ENCODE data around the gene FBRSL1. TPM values are rescaled to one million over a fixed set of nuclear protein-coding genes. Genes with fewer than 3 reads are reported as not detected.

Gene FBRSL1
- total and polyA plus RNA-seq, 9 of the 15 experiments (the other 6 are each of a cell fraction or from before 2014, with no cell fraction given) = 0.24 to 129 (median 7.3) TPM

- no peak overlapping the region for H3K4me3 ChIP-seq
- no peaks in the 10 kb centered on the region for H3K79me2 ChIP-seq (ENCODE audit: control insufficient read depth, insufficient read depth, low read length)
- DNase-seq (ENCODE audit: extremely low read depth in 1 of 4, low spot score in 3 of 4) (no peak), ATAC-seq (no peak), FAIRE-seq (no peak)
- TF ChIP-seq ZNF212 (CRISPR knock-in tag; IDR thresholded peaks at IDR 0.05) = no peak
- no peak for TF ChIP-seq CTCF (IDR thresholded peaks at IDR 0.05 in 2 of 3, conservative IDR thresholded peaks at IDR 0.05 in 1 of 3; ENCODE audit: insufficient read depth in 2 of 3, low read depth in 1 of 3, low read length in 3 of 3)
- TF ChIP-seq CUX1 (CRISPR knock-in tag; IDR thresholded peaks at IDR 0.05) = no peak
- TF ChIP-seq ZNF766 (CRISPR knock-in tag; conservative IDR thresholded peaks at IDR 0.05) = no peak
- TF ChIP-seq ZNF655 (CRISPR knock-in tag; IDR thresholded peaks at IDR 0.05) = no peak
- TF ChIP-seq ZNF134 (CRISPR knock-in tag; conservative IDR thresholded peaks at IDR 0.05) = peak; percentile 71
- in situ Hi-C loops (cut with MboI) = no loop called here
- H3K4me2 ChIP-seq (ENCODE audit: insufficient read depth, low read length) = no peak overlapping the region
- ChIA-PET POLR2A (no interaction called here), CTCF (ENCODE audit: low intra/inter-chr PET ratio) (no interaction called here)
- 4% methylated on average over 13 of the region's 13 CpGs for WGBS (ENCODE audit: insufficient coverage, low coverage, missing lambda C conversion rate)
- H3K9ac ChIP-seq (ENCODE audit: insufficient read depth in 1 of 2, low read depth in 2 of 2, low read length in 2 of 2) = no peak overlapping the region
- H3K9me1 ChIP-seq (ENCODE audit: control insufficient read depth, insufficient read depth, low read length) = no peaks in the 10 kb centered on the region
- H3K36me3 ChIP-seq (ENCODE audit: control insufficient read depth, insufficient read depth, low read length) = no peaks in the 10 kb centered on the region
- no peaks in the 10 kb centered on the region; the same call in 1 of the 2 replicates for H4K20me1 ChIP-seq (replicated peaks; ENCODE audit: control insufficient read depth, insufficient read depth, low read length)
- intact Hi-C loops (cut with micrococcal nuclease) = no loop called here
- H3K27me3 ChIP-seq (ENCODE audit: control insufficient read depth in 2 of 2, insufficient read depth in 2 of 2, low read length in 2 of 2) = peaks cover 0 to 9% of the 10 kb centered on the region in 2 experiments; a peak in 2 of 5 replicates
- H3K9me3 ChIP-seq (replicated peaks; ENCODE audit: control insufficient read depth, insufficient read depth, low read depth, low read length) = peaks cover 4% of the 10 kb centered on the region; the same call in 1 of the 2 replicates
- H3K4me1 ChIP-seq (replicated peaks in 1 of 2; ENCODE audit: control insufficient read depth in 2 of 2, insufficient read depth in 2 of 2, low read length in 2 of 2) = peaks cover 6 to 28% of the 10 kb centered on the region in 2 experiments; a peak in 3 of 5 replicates
- no peak overlapping the region for H3K27ac ChIP-seq (ENCODE audit: extremely low read depth, low read depth, low read length)
- BruUV-seq (replicated peaks) = no TSS peak
- no peak overlapping the region for H2AFZ ChIP-seq (ENCODE audit: low read depth, low read length)
Measured at GRCh38 chr12:132467511-132467910, 22.4 kb upstream of the FBRSL1 start.
